HG03565 (cell line): ENCODE data around the gene GRIN3A.
"Not testable (repeated sequence)": the region's sequence is repeated elsewhere in the genome, so short reads cannot be mapped to it uniquely, and the experiment has no call there.

Experiments
- ATAC-seq: cut with Tn5 transposase; IDR thresholded peaks from one replicate; pipeline ENCODE4 v1.9.1; 2021; ENCODE audit warnings: mild to moderate bottlenecking, moderate library complexity; ENCODE audit not compliant: unreplicated experiment

GRIN3A gene

GRCh38 chr9:101585740-101586139, 152.7 kb downstream of the GRIN3A start:
- no peak for ATAC-seq

- no peak for ATAC-seq
Observed at GRCh38 chr9:101582553-101582952, 155.9 kb downstream of the GRIN3A start.

- ATAC-seq, result no peak
Observed at GRCh38 chr9:101579711-101580545, 158.5 kb downstream of the GRIN3A start.

- peak; percentile 62 for ATAC-seq
Observed at GRCh38 chr9:101578378-101578777, 160.1 kb downstream of the GRIN3A start.

GRCh38 chr9:101574731-101575333, 163.6 kb downstream of the GRIN3A start:
- ATAC-seq, result no peak

- no peak for ATAC-seq
Observed at GRCh38 chr9:101572316-101572715, 166.1 kb downstream of the GRIN3A start.

- no peak for ATAC-seq
Observed at GRCh38 chr9:101571114-101571513, 167.3 kb downstream of the GRIN3A start.

- no peak for ATAC-seq
Observed at GRCh38 chr9:101569741-101570501, 168.5 kb downstream of the GRIN3A start.

GRCh38 chr9:101567725-101568350, 170.6 kb downstream of the GRIN3A start:
- no peak for ATAC-seq

- peak; percentile 80 for ATAC-seq
Observed at GRCh38 chr9:101566904-101567724, 171.3 kb downstream of the GRIN3A start.

GRCh38 chr9:101564252-101564651, 174.2 kb downstream of the GRIN3A start:
- no peak for ATAC-seq

GRCh38 chr9:101562966-101563365, 175.5 kb downstream of the GRIN3A start:
- ATAC-seq, result no peak

GRCh38 chr9:101561740-101562139, 176.7 kb downstream of the GRIN3A start:
- ATAC-seq, result no peak

- not testable (repeated sequence) for ATAC-seq
Observed at GRCh38 chr9:101549472-101550098, 188.9 kb downstream of the GRIN3A start.

- no peak for ATAC-seq
Observed at GRCh38 chr9:101543098-101543735, 195.2 kb downstream of the GRIN3A start.

- ATAC-seq, result no peak
Observed at GRCh38 chr9:101540069-101540468, 198.4 kb downstream of the GRIN3A start.

GRCh38 chr9:101536938-101537337, 201.5 kb downstream of the GRIN3A start:
- no peak for ATAC-seq

- no peak for ATAC-seq
Observed at GRCh38 chr9:101536351-101536750, 202.1 kb downstream of the GRIN3A start.
